Activated naive CD4-positive, alpha-beta T cell treated with anti-CD3 and anti-CD28 coated beads, Interleukin-2, amount 50 U/mL, for 72 hours (primary cell): ENCODE data around the gene EIF6. TPM values are rescaled to one million over a fixed set of nuclear protein-coding genes. Genes with fewer than 3 reads are reported as not detected.
"Not testable (repeated sequence)": the region's sequence is repeated elsewhere in the genome, so short reads cannot be mapped to it uniquely, and the experiment has no call there.

ENCODE experiments used
- ATAC-seq, 2 donors: fragments of 150-1000 bp; cut with Tn5 transposase; 2 replicates each; pipeline ENCODE4 v1.10.0; 2021; ENCODE audit warnings: mild to moderate bottlenecking in 2 of 2, moderate library complexity in 2 of 2
- DNase-seq, 2 donors: peaks; one replicate each; pipeline ENCODE4 v3.0.0; 2021 to 2022; ENCODE audit warnings: low spot score in 2 of 2
- H3K27ac Mint-ChIP-seq, 2 donors: one replicate each; pipeline ENCODE4 v1.8.0; 2022; ENCODE audit warnings: mild to moderate bottlenecking in 2 of 2, mixed read lengths in 2 of 2
- H3K36me3 Mint-ChIP-seq, 2 donors: one replicate each; pipeline ENCODE4 v1.8.0; 2022; ENCODE audit warnings: mixed read lengths in 2 of 2
- H3K9me3 Mint-ChIP-seq, 2 donors: one replicate each; pipeline ENCODE4 v1.8.0; 2022; ENCODE audit warnings: mixed read lengths in 2 of 2
- total RNA-seq, 2 donors: library from RNA; stranded (reverse); gene quantifications; one replicate each; pipeline ENCODE4 v1.2.3, GENCODE V29; 2022

Gene EIF6
- total RNA-seq, 2 donors from 2014 or later, result 63.9 to 115 TPM

GRCh38 chr20:35260426-35260825 lies 24.1 kb downstream of the EIF6 start:
- no peaks in the 10 kb centered on the region for H3K36me3 Mint-ChIP-seq
- DNase-seq (no peak), ATAC-seq (no peak)
- no peaks in the 10 kb centered on the region for H3K9me3 Mint-ChIP-seq
- peak overlapping the region; percentile 29 to 55 for H3K27ac Mint-ChIP-seq

- DNase-seq, result no peak
- no peaks in the 10 kb centered on the region for H3K9me3 Mint-ChIP-seq
- ATAC-seq, result no peak
- H3K36me3 Mint-ChIP-seq, result no peaks in the 10 kb centered on the region
- H3K27ac Mint-ChIP-seq, result no peak overlapping the region
Observed at GRCh38 chr20:35257175-35257909, 27.2 kb downstream of the EIF6 start.

GRCh38 chr20:35254448-35254999 lies 30.0 kb downstream of the EIF6 start:
- no peak for ATAC-seq
- no peaks in the 10 kb centered on the region for H3K9me3 Mint-ChIP-seq
- DNase-seq, result no peak
- H3K27ac Mint-ChIP-seq, result no peak overlapping the region
- H3K36me3 Mint-ChIP-seq, result no peaks in the 10 kb centered on the region

- no peaks in the 10 kb centered on the region for H3K9me3 Mint-ChIP-seq
- H3K27ac Mint-ChIP-seq, result no peak overlapping the region
- DNase-seq (no peak), ATAC-seq (no peak)
- no peaks in the 10 kb centered on the region for H3K36me3 Mint-ChIP-seq
Observed at GRCh38 chr20:35253010-35253409, 31.6 kb downstream of the EIF6 start.

GRCh38 chr20:35252598-35252997 lies 32.0 kb downstream of the EIF6 start:
- DNase-seq, H3K36me3 Mint-ChIP-seq, H3K9me3 Mint-ChIP-seq: not testable (repeated sequence)
- H3K27ac Mint-ChIP-seq, result peak overlapping the region; percentile 28 to 89
- peak in 1 of 2 donors; percentile 33 for ATAC-seq

- no peaks in the 10 kb centered on the region for H3K9me3 Mint-ChIP-seq
Observed at GRCh38 chr20:35252037-35252461, 32.5 kb downstream of the EIF6 start.

GRCh38 chr20:35251613-35251940 lies 33.0 kb downstream of the EIF6 start:
- DNase-seq, result no peak
- ATAC-seq, result no peak
- Mint-ChIP-seq H3K27ac (peak overlapping the region; percentile 28 to 84), H3K9me3 (no peaks in the 10 kb centered on the region), H3K36me3 (no peaks in the 10 kb centered on the region)

More at GRCh38 chr20:35252037-35252461, 32.5 kb downstream of the EIF6 start:
- DNase-seq (no peak), ATAC-seq (peak; percentile 76 to 98)
- Mint-ChIP-seq H3K36me3 (no peaks in the 10 kb centered on the region), H3K27ac (peak overlapping the region; percentile 28 to 89)

- DNase-seq (no peak), ATAC-seq (no peak)
- H3K9me3 Mint-ChIP-seq, result no peaks in the 10 kb centered on the region
- no peak overlapping the region for H3K27ac Mint-ChIP-seq
- H3K36me3 Mint-ChIP-seq, result no peaks in the 10 kb centered on the region
Observed at GRCh38 chr20:35248641-35249475, 35.7 kb downstream of the EIF6 start.

- Mint-ChIP-seq H3K36me3 (no peaks in the 10 kb centered on the region), H3K27ac (no peak overlapping the region), H3K9me3 (no peaks in the 10 kb centered on the region)
- no peak for ATAC-seq
- DNase-seq, result no peak
Observed at GRCh38 chr20:35246723-35247122, 37.8 kb downstream of the EIF6 start.

GRCh38 chr20:35243986-35244385 lies 40.6 kb downstream of the EIF6 start:
- DNase-seq, result no peak
- Mint-ChIP-seq H3K36me3 (no peaks in the 10 kb centered on the region), H3K27ac (no peak overlapping the region), H3K9me3 (no peaks in the 10 kb centered on the region)
- no peak for ATAC-seq

- H3K27ac Mint-ChIP-seq, result no peak overlapping the region
- H3K36me3 Mint-ChIP-seq, result no peaks in the 10 kb centered on the region
- ATAC-seq (no peak), DNase-seq (no peak)
- H3K9me3 Mint-ChIP-seq, result no peaks in the 10 kb centered on the region
Observed at GRCh38 chr20:35243317-35243716, 41.3 kb downstream of the EIF6 start.

GRCh38 chr20:35240811-35241293 lies 43.7 kb downstream of the EIF6 start:
- no peak overlapping the region for H3K27ac Mint-ChIP-seq
- ATAC-seq (no peak), DNase-seq (no peak)
- H3K9me3 Mint-ChIP-seq, result no peaks in the 10 kb centered on the region
- no peaks in the 10 kb centered on the region for H3K36me3 Mint-ChIP-seq

GRCh38 chr20:35240083-35240810 lies 44.3 kb downstream of the EIF6 start:
- H3K36me3 Mint-ChIP-seq, result no peaks in the 10 kb centered on the region
- H3K9me3 Mint-ChIP-seq, result no peaks in the 10 kb centered on the region
- H3K27ac Mint-ChIP-seq, result no peak overlapping the region
- ATAC-seq (no peak), DNase-seq (no peak)

- no peaks in the 10 kb centered on the region for H3K36me3 Mint-ChIP-seq
- ATAC-seq, result no peak
- DNase-seq, result no peak
- H3K27ac Mint-ChIP-seq, result peak overlapping the region in 1 of 2 donors; percentile 11
- H3K9me3 Mint-ChIP-seq, result no peaks in the 10 kb centered on the region
Observed at GRCh38 chr20:35238735-35239134, 45.8 kb downstream of the EIF6 start.

GRCh38 chr20:35238170-35238569 lies 46.4 kb downstream of the EIF6 start:
- no peaks in the 10 kb centered on the region for H3K36me3 Mint-ChIP-seq
- ATAC-seq (no peak), DNase-seq (no peak)
- no peaks in the 10 kb centered on the region for H3K9me3 Mint-ChIP-seq
- no peak overlapping the region for H3K27ac Mint-ChIP-seq

- Mint-ChIP-seq H3K36me3 (peaks cover 0 to 3% of the 10 kb centered on the region in 2 donors), H3K27ac (no peak overlapping the region), H3K9me3 (no peaks in the 10 kb centered on the region)
- ATAC-seq (no peak), DNase-seq (no peak)
Observed at GRCh38 chr20:35237486-35237885, 47.1 kb downstream of the EIF6 start.

GRCh38 chr20:35235881-35236280 lies 48.7 kb downstream of the EIF6 start:
- ATAC-seq (no peak), DNase-seq (no peak)
- Mint-ChIP-seq H3K27ac (no peak overlapping the region), H3K9me3 (no peaks in the 10 kb centered on the region), H3K36me3 (peaks cover 0 to 8% of the 10 kb centered on the region in 2 donors)
